MM.1S (cell line): ENCODE measurements around the gene MYOCD.

Experiments used
- CTCF ChIP-seq: fragments of 300-600 bp; sonication (generic); IDR thresholded peaks from 2 replicates; pipeline ENCODE4 v1.5.1; 2016; ENCODE audit warnings: antibody characterized with exemption, low read length, mixed read lengths
- EZH2 ChIP-seq: fragments of 300-600 bp; sonication (generic); optimal IDR thresholded peaks from 2 replicates; pipeline ENCODE3; 2017; ENCODE audit warnings: low read depth, mild to moderate bottlenecking, antibody characterized with exemption, low read length, mixed read lengths
- EZH2phosphoT487 ChIP-seq: fragments of 300-600 bp; sonication (generic); IDR thresholded peaks from 2 replicates; pipeline ENCODE4 v1.6.1; 2018; ENCODE audit warnings: antibody characterized with exemption, low read length

- TF ChIP-seq CTCF (no peak), EZH2 (no peak), EZH2phosphoT487 (no peak)
These were observed 93.4 kb downstream of the MYOCD start for GRCh38 chr17:12759090-12759489.
